Naive thymus-derived CD4-positive, alpha-beta T cell (primary cell): ENCODE measurements around the gene GPR180. TPM values are rescaled to one million over a fixed set of nuclear protein-coding genes. Genes with fewer than 3 reads are reported as not detected.
"Not testable (repeated sequence)": the region's sequence is repeated elsewhere in the genome, so short reads cannot be mapped to it uniquely, and the experiment has no call there.

Experiments used
- ATAC-seq: fragments of 150-1000 bp; cut with Tn5 transposase; 2 replicates; pipeline ENCODE4 v1.10.0; 2021; ENCODE audit warnings: mild to moderate bottlenecking, moderate library complexity
- CTCF ChIA-PET: fragments of 350-600 bp; sonication (Branson Sonifier 250); formaldehyde crosslinking; loops from one replicate; lab custom pipeline; 2021; ENCODE audit warnings: antibody characterized with exemption; lab: Charles Lee
- POLR2A ChIA-PET: fragments of 350-600 bp; sonication (Branson Sonifier 250); formaldehyde crosslinking; loops from one replicate; lab custom pipeline; 2021; ENCODE audit warnings: antibody characterized with exemption, inconsistent platforms; lab: Charles Lee
- DNase-seq, 9 donors: peaks; one replicate each; pipeline versions ENCODE4 v3.0.0 to v3.0.0-alpha.2; 2020 to 2022; ENCODE audit warnings: mixed read lengths in 1 of 9
- H3K27ac ChIP-seq: one replicate; pipeline ENCODE4 v1.7.0; 2013; ENCODE audit warnings: mild to moderate bottlenecking, low read depth, low read length, moderate library complexity
- H3K27me3 ChIP-seq, 2 donors: one replicate each; pipeline ENCODE4 v1.7.0; 2013; ENCODE audit warnings: low read length in 2 of 2, mild to moderate bottlenecking in 2 of 2, moderate library complexity in 2 of 2; ENCODE audit not compliant: control insufficient read depth in 2 of 2, insufficient read depth in 2 of 2
- H3K36me3 ChIP-seq, 3 experiments: 1 replicate in 2 of 3; 2 replicates in 1 of 3; pipeline ENCODE4 v1.7.0; 2013; ENCODE audit warnings: low read length in 3 of 3, mild to moderate bottlenecking in 3 of 3, moderate library complexity in 1 of 3; ENCODE audit not compliant: insufficient read depth in 3 of 3, control insufficient read depth in 2 of 3
- H3K4me1 ChIP-seq, 2 donors: one replicate each; pipeline ENCODE4 v1.7.0; 2013; ENCODE audit warnings: low read length in 2 of 2, mild to moderate bottlenecking in 2 of 2, moderate library complexity in 1 of 2; ENCODE audit not compliant: control insufficient read depth in 2 of 2, insufficient read depth in 2 of 2
- H3K4me3 ChIP-seq: 2 replicates; pipeline ENCODE4 v1.7.0; 2013; ENCODE audit warnings: mild to moderate bottlenecking, low read length
- H3K9me3 ChIP-seq, 3 experiments: 1 replicate in 2 of 3; 2 replicates in 1 of 3; pipeline ENCODE4 v1.7.0; 2013; ENCODE audit warnings: low read length in 3 of 3; ENCODE audit not compliant: control insufficient read depth in 2 of 3
- H3K27ac Mint-ChIP-seq, 9 donors: one replicate each; pipeline ENCODE4 v1.8.0; 2020 to 2022; ENCODE audit warnings: mixed read lengths in 9 of 9, mild to moderate bottlenecking in 8 of 9, moderate library complexity in 5 of 9, inconsistent platforms in 2 of 9
- H3K27me3 Mint-ChIP-seq, 5 donors: one replicate each; pipeline ENCODE4 v1.8.0; 2021 to 2022; ENCODE audit warnings: mixed read lengths in 5 of 5, mild to moderate bottlenecking in 1 of 5
- H3K36me3 Mint-ChIP-seq, 5 donors: one replicate each; pipeline ENCODE4 v1.8.0; 2020 to 2022; ENCODE audit warnings: mixed read lengths in 5 of 5, mild to moderate bottlenecking in 3 of 5, inconsistent platforms in 1 of 5
- H3K4me1 Mint-ChIP-seq, 7 donors: one replicate each; pipeline ENCODE4 v1.8.0; 2020 to 2022; ENCODE audit warnings: mixed read lengths in 7 of 7, mild to moderate bottlenecking in 3 of 7, inconsistent platforms in 1 of 7
- H3K4me3 Mint-ChIP-seq, 10 donors: one replicate each; pipeline ENCODE4 v1.8.0; 2020 to 2022; ENCODE audit warnings: mild to moderate bottlenecking in 10 of 10, mixed read lengths in 10 of 10, moderate library complexity in 6 of 10, inconsistent platforms in 2 of 10
- H3K9me3 Mint-ChIP-seq, 11 donors: one replicate each; pipeline ENCODE4 v1.8.0; 2020 to 2022; ENCODE audit warnings: mixed read lengths in 11 of 11, mild to moderate bottlenecking in 4 of 11, inconsistent platforms in 1 of 11, moderate library complexity in 1 of 11
- intact Hi-C, 2 donors: fragments of 100-400 bp; cut with micrococcal nuclease; formaldehyde crosslinking; loops; one replicate each; pipeline ENCODE4 v1.15.1; 2023
- polyA plus RNA-seq, 2 donors: library from polyadenylated mRNA; unstranded; fragments of 300-500 nt; fragmentation: Illumina TruSeq; gene quantifications; one replicate each; pipeline ENCODE4 v1.2.3, GENCODE V29; 2021
- total RNA-seq, 6 experiments: library from RNA in 5 of 6; stranded (reverse) in 5 of 6; gene quantifications; 1 replicate in 5 of 6; 2 replicates in 1 of 6; pipeline ENCODE4 v1.2.3 and lab custom pipeline; 2021 to 2026

The GPR180 gene
- total and polyA plus RNA-seq, 7 experiments from 2014 or later: 1.3 to 7.0 (median 2.2) TPM

DNA sequence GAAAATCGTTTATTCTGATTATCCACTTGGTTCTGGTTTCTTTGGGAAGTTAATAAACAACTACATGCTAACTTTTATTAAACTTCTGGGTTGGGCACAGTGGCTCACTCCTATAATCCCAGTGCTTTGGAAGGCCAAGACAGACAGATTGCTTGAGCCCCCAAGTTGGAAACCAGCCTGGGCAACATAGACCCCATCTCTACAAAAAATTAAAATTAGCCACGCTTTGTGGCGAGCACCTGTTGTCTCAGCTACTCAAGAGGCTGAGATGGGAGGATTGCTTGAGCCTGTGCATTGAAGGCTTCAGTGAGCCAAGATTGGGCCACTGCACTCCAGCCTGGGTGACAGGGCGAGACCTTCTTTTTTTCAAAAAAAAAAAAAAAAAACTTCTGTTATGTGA, 21.7 kb downstream of the GPR180 start:
- H3K27ac ChIP-seq: no peak overlapping the region
- ChIA-PET CTCF (interaction anchor here (0.7 to 11.3 kb wide), 2 partner anchors 88 to 187 kb away, joined by 3 to 273 read pairs; no protein-coding TSS in a partner anchor), POLR2A (no interaction called here)
- no peaks in the 10 kb centered on the region for H3K9me3 ChIP-seq
- no peaks in the 10 kb centered on the region for H3K4me1 ChIP-seq
- H3K4me3 ChIP-seq: no peak overlapping the region
- Mint-ChIP-seq H3K27ac (no peak overlapping the region), H3K9me3 (no peaks in the 10 kb centered on the region), H3K27me3 (no peaks in the 10 kb centered on the region), H3K36me3 (peaks cover 0 to 37% (median 26%) of the 10 kb centered on the region in 5 donors), H3K4me1 (peaks cover 0 to 3% (median 0%) of the 10 kb centered on the region in 7 donors), H3K4me3 (no peak overlapping the region)
- peaks cover 6 to 22% (median 7%) of the 10 kb centered on the region in 3 experiments for H3K36me3 ChIP-seq
- ATAC-seq (no peak), DNase-seq (no peak)
- intact Hi-C loops: no loop called here
- H3K27me3 ChIP-seq: no peaks in the 10 kb centered on the region

DNA sequence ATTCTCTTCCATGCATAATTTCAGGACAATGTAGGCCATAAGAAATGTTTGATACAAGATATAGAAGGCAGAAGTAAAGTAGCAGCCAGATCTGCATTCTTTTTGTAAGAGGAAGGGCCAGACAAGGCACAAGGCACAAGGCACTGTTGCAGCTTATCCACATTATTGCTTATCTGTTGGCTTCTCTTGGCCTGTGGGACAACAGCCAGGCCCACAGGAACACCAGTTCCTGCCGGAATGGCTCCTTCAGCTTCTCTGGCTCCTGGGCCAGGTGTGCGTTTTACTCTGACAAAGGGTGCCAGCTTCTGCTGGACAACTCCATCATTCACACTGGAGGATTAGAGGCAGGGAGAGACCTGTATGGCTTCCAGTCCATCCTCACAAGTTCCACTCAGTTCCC, 29.2 kb downstream of the GPR180 start:
- H3K27ac ChIP-seq: no peak overlapping the region
- no peak overlapping the region for H3K27ac Mint-ChIP-seq
- POLR2A ChIA-PET: no interaction called here

DNA sequence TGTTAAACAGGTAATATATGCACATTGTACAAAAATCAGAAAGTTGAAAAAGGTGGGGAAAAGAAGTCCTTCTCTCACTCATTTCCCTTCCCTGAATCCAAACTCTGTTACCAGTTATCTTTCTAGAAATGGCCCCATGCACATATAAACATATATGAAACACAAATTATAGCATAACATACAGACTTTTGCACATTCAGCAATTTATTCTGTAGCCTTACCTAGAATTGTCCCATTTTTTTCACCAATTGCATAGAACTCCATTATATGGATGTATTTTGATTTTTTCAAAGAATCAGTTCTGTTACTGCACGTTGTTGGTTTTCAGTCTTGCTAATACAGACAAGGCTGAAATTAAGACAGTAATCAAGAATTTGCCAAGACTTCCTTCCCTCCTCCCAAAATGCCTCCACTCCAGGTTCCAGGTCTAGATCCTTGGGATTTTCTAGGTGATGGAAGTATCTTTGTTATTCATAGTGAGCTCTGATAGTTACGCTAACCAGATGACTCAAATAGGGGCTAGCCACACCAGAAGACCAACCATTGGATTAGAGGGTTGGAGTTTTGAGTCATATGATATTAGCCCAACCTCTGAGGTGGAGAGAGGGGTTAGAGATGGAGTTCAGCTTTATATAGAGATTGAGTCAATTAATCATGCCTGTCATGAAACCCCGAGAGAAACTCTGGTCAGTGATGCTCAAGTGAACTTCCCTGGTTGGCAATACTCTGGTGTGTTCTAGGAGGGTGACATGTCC, 30.7 kb downstream of the GPR180 start:
- H3K27me3 Mint-ChIP-seq: no peaks in the 10 kb centered on the region
- no peak for ATAC-seq

More for the DNA sequence above, 29.2 kb downstream of the GPR180 start:
- Histone ChIP-seq H3K27me3 (no peaks in the 10 kb centered on the region), H3K4me3 (no peak overlapping the region), H3K4me1 (no peaks in the 10 kb centered on the region), H3K9me3 (no peaks in the 10 kb centered on the region), H3K36me3 (peaks cover 0 to 7% (median 6%) of the 10 kb centered on the region in 3 experiments)
- ATAC-seq: no peak
- no peaks in the 10 kb centered on the region for H3K4me1 Mint-ChIP-seq
- peaks cover 0 to 7% (median 0%) of the 10 kb centered on the region in 11 donors for H3K9me3 Mint-ChIP-seq
- peaks cover 4 to 57% (median 25%) of the 10 kb centered on the region in 5 donors for H3K36me3 Mint-ChIP-seq
- H3K27me3 Mint-ChIP-seq: no peaks in the 10 kb centered on the region
- no peak for DNase-seq
- intact Hi-C loops: no loop called here
- CTCF ChIA-PET: interaction anchor here (1.4 kb wide), 1 partner anchor 13 kb away, joined by 5 read pairs; no protein-coding TSS in a partner anchor
- H3K4me3 Mint-ChIP-seq: no peak overlapping the region

GRCh38 chr13:94636096-94636495, 34.4 kb downstream of the GPR180 start:
- H3K27me3 ChIP-seq, H3K4me1 Mint-ChIP-seq, H3K27ac Mint-ChIP-seq, H3K4me1 ChIP-seq, H3K4me3 Mint-ChIP-seq, H3K9me3 ChIP-seq, intact Hi-C loops, H3K27ac ChIP-seq, H3K4me3 ChIP-seq, H3K27me3 Mint-ChIP-seq, ATAC-seq, POLR2A ChIA-PET, DNase-seq, H3K36me3 ChIP-seq: not testable (repeated sequence)
- CTCF ChIA-PET: interaction anchor here (1.2 kb wide), 1 partner anchor 18 kb away, joined by 3 read pairs; no protein-coding TSS in a partner anchor
- Mint-ChIP-seq H3K36me3 (peaks cover 0 to 37% (median 14%) of the 10 kb centered on the region in 5 donors), H3K9me3 (peaks cover 0 to 20% (median 4%) of the 10 kb centered on the region in 11 donors)

More for the DNA sequence above, 30.7 kb downstream of the GPR180 start:
- H3K27ac Mint-ChIP-seq: no peak overlapping the region
- Histone ChIP-seq H3K27ac (no peak overlapping the region), H3K27me3 (no peaks in the 10 kb centered on the region), H3K36me3 (peaks cover 0 to 6% (median 4%) of the 10 kb centered on the region in 3 experiments), H3K4me1 (no peaks in the 10 kb centered on the region), H3K4me3 (no peak overlapping the region), H3K9me3 (no peaks in the 10 kb centered on the region)
- no peak overlapping the region for H3K4me3 Mint-ChIP-seq
- H3K36me3 Mint-ChIP-seq: peaks cover 4 to 57% (median 22%) of the 10 kb centered on the region in 5 donors
- no peaks in the 10 kb centered on the region for H3K4me1 Mint-ChIP-seq
- H3K9me3 Mint-ChIP-seq: peaks cover 0 to 11% (median 0%) of the 10 kb centered on the region in 11 donors
- DNase-seq: no peak
- CTCF ChIA-PET: no interaction called here
- POLR2A ChIA-PET: no interaction called here
- intact Hi-C loops: no loop called here

GRCh38 chr13:94636942-94637578, 35.4 kb downstream of the GPR180 start:
- intact Hi-C loops: no loop called here
- DNase-seq (no peak), ATAC-seq (no peak)
- Mint-ChIP-seq H3K36me3 (peaks cover 0 to 27% (median 14%) of the 10 kb centered on the region in 5 donors), H3K4me3 (no peak overlapping the region), H3K27me3 (peaks cover 0 to 7% (median 0%) of the 10 kb centered on the region in 5 donors), H3K9me3 (peaks cover 0 to 20% (median 4%) of the 10 kb centered on the region in 11 donors), H3K27ac (peak overlapping the region in 1 of 9 donors; percentile 51), H3K4me1 (no peaks in the 10 kb centered on the region)
- no peaks in the 10 kb centered on the region for H3K9me3 ChIP-seq
- no peaks in the 10 kb centered on the region for H3K36me3 ChIP-seq
- H3K27ac ChIP-seq: no peak overlapping the region
- ChIA-PET CTCF (interaction anchor here (1.2 kb wide), 1 partner anchor 19 kb away, joined by 3 read pairs; no protein-coding TSS in a partner anchor), POLR2A (no interaction called here)
- no peak overlapping the region for H3K4me3 ChIP-seq
- H3K4me1 ChIP-seq: no peaks in the 10 kb centered on the region
- no peaks in the 10 kb centered on the region for H3K27me3 ChIP-seq

- CTCF ChIA-PET, H3K36me3 ChIP-seq, H3K4me3 Mint-ChIP-seq, H3K4me1 ChIP-seq, H3K27me3 Mint-ChIP-seq, DNase-seq, H3K4me3 ChIP-seq, H3K27ac ChIP-seq, ATAC-seq, POLR2A ChIA-PET, H3K27me3 ChIP-seq, H3K4me1 Mint-ChIP-seq, intact Hi-C loops, H3K27ac Mint-ChIP-seq, H3K9me3 ChIP-seq: not testable (repeated sequence)
- peaks cover 0 to 20% (median 4%) of the 10 kb centered on the region in 11 donors for H3K9me3 Mint-ChIP-seq
- H3K36me3 Mint-ChIP-seq: peaks cover 0 to 21% (median 12%) of the 10 kb centered on the region in 5 donors
Measured at GRCh38 chr13:94637677-94638076, 36.0 kb downstream of the GPR180 start.
